ENCODE measurements around the gene IL33.

Gene IL33

DNA sequence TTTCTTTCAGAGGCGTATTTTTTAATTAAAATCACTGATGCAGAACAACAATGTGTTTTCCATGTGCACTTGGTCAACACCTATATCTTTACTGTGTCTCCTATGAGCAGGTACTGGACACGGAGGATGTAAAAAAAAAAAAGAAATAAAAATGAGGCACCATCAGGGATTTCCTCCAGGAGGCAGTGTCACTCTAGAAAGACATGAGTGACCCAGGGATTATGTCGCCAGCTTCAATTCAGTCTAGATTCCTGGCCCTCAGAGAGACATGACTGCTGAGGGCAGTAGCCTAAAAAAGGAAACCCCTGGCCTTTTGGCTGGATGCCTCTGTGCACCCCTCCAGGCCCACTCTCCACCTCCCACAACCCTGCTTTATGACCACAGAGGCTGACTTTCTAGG, 18.3 kb upstream of the IL33 start:
- H3K4me3 Mint-ChIP-seq: no peak overlapping the region
- DNase-seq (no peak), ATAC-seq (replicated peaks) (no peak)
- no peaks in the 10 kb centered on the region for H3K9me3 Mint-ChIP-seq
- H3K36me3 Mint-ChIP-seq (ENCODE audit: insufficient read depth): no peaks in the 10 kb centered on the region
- H3K27me3 Mint-ChIP-seq: peaks cover 49 to 60% of the 10 kb centered on the region in 2 donors
- H3K27ac Mint-ChIP-seq: no peak overlapping the region
- peaks cover 0 to 2% of the 10 kb centered on the region in 2 donors for H3K4me1 Mint-ChIP-seq (ENCODE audit: low read depth in 2 of 2)

DNA sequence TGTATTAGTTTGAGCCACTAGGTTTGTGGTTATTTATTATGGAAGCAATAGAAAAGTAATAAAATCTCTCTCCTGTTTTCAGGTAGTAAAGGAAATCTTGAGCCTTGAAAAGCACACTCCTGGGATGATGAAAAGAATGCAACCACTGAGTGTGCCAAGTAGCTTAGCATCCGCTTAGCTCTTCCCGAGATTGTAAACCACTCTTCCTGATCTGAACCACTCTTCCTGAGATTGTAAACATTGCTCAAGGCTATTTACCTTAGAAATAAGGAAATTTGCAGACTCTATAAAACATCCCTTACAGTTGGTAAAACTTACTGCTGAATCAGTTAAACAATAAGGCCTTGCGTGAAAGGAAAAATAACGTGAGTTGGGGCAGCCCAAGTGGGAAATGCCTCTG, 17.4 kb upstream of the IL33 start:
- no peak overlapping the region for H3K4me3 Mint-ChIP-seq
- peaks cover 46 to 57% of the 10 kb centered on the region in 2 donors for H3K27me3 Mint-ChIP-seq
- ATAC-seq (replicated peaks) (no peak), DNase-seq (no peak)
- no peak overlapping the region for H3K27ac Mint-ChIP-seq
- no peaks in the 10 kb centered on the region for H3K9me3 Mint-ChIP-seq
- no peaks in the 10 kb centered on the region for H3K36me3 Mint-ChIP-seq (ENCODE audit: insufficient read depth)
- peaks cover 0 to 2% of the 10 kb centered on the region in 2 donors for H3K4me1 Mint-ChIP-seq (ENCODE audit: low read depth in 2 of 2)

DNA sequence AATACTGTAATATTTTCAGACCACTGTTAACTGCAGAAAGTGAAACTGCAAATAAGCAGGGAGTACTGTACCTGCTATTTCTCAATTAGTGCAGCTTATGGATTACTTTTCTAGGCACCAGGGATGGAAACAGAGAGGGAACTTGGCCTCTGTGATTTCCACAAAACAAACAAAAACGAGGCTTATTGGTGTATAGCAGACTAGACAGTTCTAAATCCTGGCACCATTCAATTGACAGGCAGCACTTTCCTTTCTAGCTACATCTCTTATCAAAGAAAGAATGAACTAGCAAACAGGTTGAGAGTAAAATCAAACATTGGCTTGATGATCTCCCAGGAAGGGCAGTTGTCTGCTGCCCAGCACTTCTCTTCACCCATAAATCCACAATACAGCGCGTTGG, 16.0 kb upstream of the IL33 start:
- peaks cover 0 to 2% of the 10 kb centered on the region in 2 donors for H3K4me1 Mint-ChIP-seq (ENCODE audit: low read depth in 2 of 2)
- no peaks in the 10 kb centered on the region for H3K36me3 Mint-ChIP-seq (ENCODE audit: insufficient read depth)
- no peaks in the 10 kb centered on the region for H3K9me3 Mint-ChIP-seq
- DNase-seq: no peak
- no peak for ATAC-seq (replicated peaks)
- H3K27me3 Mint-ChIP-seq: peaks cover 51 to 63% of the 10 kb centered on the region in 2 donors
- no peak overlapping the region for H3K27ac Mint-ChIP-seq
- no peak overlapping the region for H3K4me3 Mint-ChIP-seq

DNA sequence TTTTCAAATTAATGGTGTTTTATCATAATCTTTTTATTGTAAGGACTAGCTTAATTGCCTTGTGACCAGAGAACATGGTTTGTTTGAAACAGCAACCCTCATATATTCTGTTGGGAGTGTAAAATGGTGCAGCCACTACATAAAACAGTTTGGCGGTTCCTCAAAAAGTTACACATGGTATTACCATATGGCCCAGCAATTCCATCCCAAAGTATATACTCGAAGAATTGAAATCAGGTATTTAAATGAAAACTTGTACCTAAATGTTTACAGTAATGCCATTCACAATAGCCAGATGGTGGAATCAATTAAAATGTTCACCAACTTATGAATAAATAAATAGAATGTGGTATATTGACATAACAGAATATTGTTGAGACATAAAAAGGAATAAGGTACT, 14.8 kb upstream of the IL33 start:
- no peak for ATAC-seq (replicated peaks)
- H3K27ac Mint-ChIP-seq: no peak overlapping the region
- H3K4me3 Mint-ChIP-seq: no peak overlapping the region
- H3K27me3 Mint-ChIP-seq: peaks cover 53 to 70% of the 10 kb centered on the region in 2 donors
- H3K9me3 Mint-ChIP-seq: no peaks in the 10 kb centered on the region
- no peaks in the 10 kb centered on the region for H3K36me3 Mint-ChIP-seq (ENCODE audit: insufficient read depth)
- no peak for DNase-seq
- H3K4me1 Mint-ChIP-seq (ENCODE audit: low read depth in 2 of 2): peaks cover 0 to 2% of the 10 kb centered on the region in 2 donors

DNA sequence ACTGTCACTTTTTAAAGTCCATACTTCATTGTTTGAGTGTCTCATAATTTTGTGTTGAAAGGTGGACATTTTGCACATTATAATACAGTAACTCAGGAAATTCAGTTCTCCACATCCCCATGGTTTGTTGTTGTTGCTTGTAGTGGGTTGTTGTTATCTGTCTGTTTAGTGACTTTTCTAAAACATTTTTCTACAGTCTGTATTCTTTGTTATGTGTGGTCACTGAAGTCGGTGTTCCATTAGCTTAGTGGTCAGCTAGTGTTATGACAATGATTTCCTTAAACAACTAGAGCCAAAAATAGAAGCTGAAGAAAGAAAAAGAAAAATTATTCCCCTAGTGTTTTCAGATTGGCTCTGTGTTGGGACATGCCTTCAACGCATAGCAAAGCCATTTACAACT, 5.6 kb upstream of the IL33 start:
- Mint-ChIP-seq H3K27me3 (peaks cover 23 to 24% of the 10 kb centered on the region in 2 donors), H3K4me3 (no peak overlapping the region), H3K36me3 (ENCODE audit: insufficient read depth) (no peaks in the 10 kb centered on the region), H3K9me3 (peaks cover 7 to 8% of the 10 kb centered on the region in 2 donors), H3K27ac (no peak overlapping the region), H3K4me1 (ENCODE audit: low read depth in 2 of 2) (no peaks in the 10 kb centered on the region)
- DNase-seq (no peak), ATAC-seq (replicated peaks) (no peak)

DNA sequence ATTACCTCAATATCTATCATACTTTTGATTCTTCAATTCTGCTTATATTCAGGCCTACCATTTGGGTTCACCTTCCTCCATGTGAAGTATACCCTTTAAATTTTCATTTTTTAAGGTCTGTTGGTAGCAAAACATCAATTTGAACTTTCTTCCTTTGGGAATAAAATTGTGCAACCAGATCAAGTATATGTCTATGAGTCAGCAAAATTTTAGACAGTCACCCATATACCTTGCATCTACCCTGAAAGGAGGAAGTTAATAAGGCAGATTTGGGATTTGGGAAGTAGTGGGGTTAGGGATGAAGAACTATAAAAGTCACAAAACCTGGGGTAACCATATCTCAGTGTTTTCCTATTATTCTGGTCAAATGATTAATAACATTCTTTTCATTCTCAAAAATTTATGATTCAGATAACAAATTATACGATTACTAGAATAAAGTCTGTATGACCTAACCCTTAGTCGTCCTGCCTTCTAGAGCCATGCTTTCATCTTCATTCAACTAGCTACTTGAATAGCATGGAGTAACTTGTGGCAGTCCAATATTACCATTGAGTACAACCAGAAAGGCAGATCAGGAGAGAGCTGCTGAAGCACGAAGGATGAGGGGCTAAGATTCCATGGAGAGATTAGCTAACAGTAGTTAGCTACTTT, 2.8 kb upstream of the IL33 start:
- Mint-ChIP-seq H3K27ac (no peak overlapping the region), H3K9me3 (peaks cover 7 to 8% of the 10 kb centered on the region in 2 donors), H3K27me3 (peaks cover 39 to 44% of the 10 kb centered on the region in 2 donors)

DNA sequence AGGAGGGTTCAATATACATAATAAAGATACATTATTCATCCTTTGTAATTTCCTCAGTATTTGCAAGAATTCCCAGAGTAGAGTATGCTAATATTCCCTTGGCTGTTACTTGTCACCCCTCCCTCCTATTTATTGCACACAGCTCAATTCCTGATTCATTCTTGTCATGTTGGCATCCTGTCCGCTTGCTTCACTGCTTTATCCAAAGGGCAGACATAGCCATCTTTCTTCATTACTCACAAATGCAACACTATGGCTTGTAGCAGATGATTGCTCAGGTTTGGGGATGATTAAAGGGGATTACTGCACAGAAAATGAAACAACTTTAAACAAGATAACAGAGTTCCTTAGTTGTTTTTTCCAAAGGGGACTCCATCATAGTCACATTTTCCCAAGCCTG, 1.2 kb upstream of the IL33 start:
- no peak for ATAC-seq (replicated peaks)
- no peak overlapping the region for H3K4me3 Mint-ChIP-seq
- peaks cover 44 to 49% of the 10 kb centered on the region in 2 donors for H3K27me3 Mint-ChIP-seq
- peaks cover 4 to 5% of the 10 kb centered on the region in 2 donors for H3K9me3 Mint-ChIP-seq
- DNase-seq: no peak
- H3K27ac Mint-ChIP-seq: no peak overlapping the region
- no peaks in the 10 kb centered on the region for H3K36me3 Mint-ChIP-seq (ENCODE audit: insufficient read depth)
- no peaks in the 10 kb centered on the region for H3K4me1 Mint-ChIP-seq (ENCODE audit: low read depth in 2 of 2)

More for the DNA sequence above, 2.8 kb upstream of the IL33 start:
- ATAC-seq (replicated peaks) (no peak), DNase-seq (no peak)
- Mint-ChIP-seq H3K36me3 (ENCODE audit: insufficient read depth) (no peaks in the 10 kb centered on the region), H3K4me3 (no peak overlapping the region), H3K4me1 (ENCODE audit: low read depth in 2 of 2) (no peaks in the 10 kb centered on the region)

DNA sequence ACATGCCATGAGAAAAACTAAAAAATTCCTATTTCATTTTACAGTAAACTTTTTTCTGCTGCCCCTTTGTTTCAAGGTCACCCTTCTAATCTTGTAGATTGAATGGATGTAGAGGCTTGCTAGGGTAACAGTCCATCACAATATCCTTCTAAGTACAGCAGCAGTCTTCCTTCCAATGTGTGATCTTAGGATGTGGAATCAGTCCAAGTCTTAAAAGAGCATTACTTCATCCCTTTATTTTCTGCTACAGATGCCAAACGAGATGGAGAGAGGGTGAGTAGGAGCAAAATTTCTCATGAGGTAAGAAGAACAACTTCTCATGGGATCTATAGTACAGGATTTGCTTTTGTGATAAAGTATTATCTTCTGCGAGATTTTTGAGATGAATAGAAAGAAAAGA, 704 bp upstream of the IL33 start:
- no peak for DNase-seq
- Mint-ChIP-seq H3K4me3 (no peak overlapping the region), H3K27me3 (peaks cover 44 to 53% of the 10 kb centered on the region in 2 donors), H3K9me3 (peaks cover 0 to 5% of the 10 kb centered on the region in 2 donors), H3K27ac (no peak overlapping the region), H3K4me1 (ENCODE audit: low read depth in 2 of 2) (no peaks in the 10 kb centered on the region), H3K36me3 (ENCODE audit: insufficient read depth) (no peaks in the 10 kb centered on the region)
- ATAC-seq (replicated peaks): no peak

DNA sequence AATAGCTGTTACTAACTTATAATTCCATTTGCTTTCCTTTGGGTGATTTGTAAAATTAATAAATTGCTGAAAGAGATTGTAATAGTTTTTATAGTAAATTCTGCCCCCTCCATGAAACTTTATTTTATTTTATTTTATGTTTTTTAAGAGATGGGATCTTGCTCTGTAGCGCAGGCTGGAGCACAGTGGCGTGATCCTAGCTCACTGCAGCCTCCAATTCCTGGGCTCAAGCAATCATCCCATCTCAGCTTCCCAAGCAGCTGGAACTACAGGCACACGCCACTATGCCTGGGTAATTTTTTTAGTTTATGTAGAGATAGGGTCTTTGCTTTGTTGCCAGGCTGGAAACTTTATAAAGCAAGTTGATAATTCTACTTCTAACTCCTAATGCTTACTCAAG, 395 bp downstream of the IL33 start:
- H3K27me3 Mint-ChIP-seq: peaks cover 44 to 56% of the 10 kb centered on the region in 2 donors
- no peak for ATAC-seq (replicated peaks)
- H3K36me3 Mint-ChIP-seq (ENCODE audit: insufficient read depth): no peaks in the 10 kb centered on the region
- no peaks in the 10 kb centered on the region for H3K9me3 Mint-ChIP-seq
- no peak overlapping the region for H3K4me3 Mint-ChIP-seq
- H3K27ac Mint-ChIP-seq: no peak overlapping the region
- DNase-seq: no peak
- H3K4me1 Mint-ChIP-seq (ENCODE audit: low read depth in 2 of 2): no peaks in the 10 kb centered on the region

DNA sequence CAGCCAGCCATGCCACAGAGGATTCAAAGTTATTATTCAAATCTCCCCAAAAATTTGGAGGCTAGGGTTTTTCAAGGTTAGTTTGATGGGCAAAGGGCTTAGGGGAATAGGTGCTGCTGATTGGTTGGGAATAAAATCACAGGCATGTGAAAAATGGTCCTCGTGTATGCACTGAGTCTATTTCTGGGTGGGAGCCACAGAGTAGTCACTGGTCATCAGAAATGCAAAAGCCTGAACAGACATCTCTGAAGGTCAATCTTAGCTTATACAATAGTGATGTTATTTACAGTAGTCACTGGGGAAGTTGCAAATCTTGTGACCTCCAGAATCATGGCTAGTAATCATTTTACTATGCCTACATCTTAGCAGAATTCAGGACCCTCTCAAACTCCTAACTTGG, 1.3 kb downstream of the IL33 start:
- DNase-seq: no peak
- no peaks in the 10 kb centered on the region for H3K9me3 Mint-ChIP-seq
- peaks cover 44 to 56% of the 10 kb centered on the region in 2 donors for H3K27me3 Mint-ChIP-seq
- no peak overlapping the region for H3K27ac Mint-ChIP-seq
- no peak for ATAC-seq (replicated peaks)
- H3K4me1 Mint-ChIP-seq (ENCODE audit: low read depth in 2 of 2): no peaks in the 10 kb centered on the region
- no peak overlapping the region for H3K4me3 Mint-ChIP-seq
- no peaks in the 10 kb centered on the region for H3K36me3 Mint-ChIP-seq (ENCODE audit: insufficient read depth)

DNA sequence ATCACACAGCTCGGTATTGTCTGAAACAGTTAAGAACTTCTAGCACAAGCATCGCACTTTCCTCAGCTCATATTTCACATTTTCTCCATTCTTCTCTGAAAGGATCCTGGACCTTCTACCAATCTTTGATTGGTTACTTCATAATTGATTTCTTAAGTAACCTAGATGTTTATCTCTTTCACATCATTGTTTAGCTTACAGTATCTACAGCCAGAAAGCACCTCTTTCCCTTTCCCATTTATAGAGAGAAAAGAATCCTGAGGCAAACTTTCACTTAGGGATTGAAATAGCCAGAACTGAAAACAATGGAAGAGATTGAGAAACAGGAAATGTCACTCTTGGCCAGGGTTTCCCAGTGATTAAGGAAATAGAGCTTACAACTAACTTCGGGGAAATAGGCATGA, 2.5 kb downstream of the IL33 start:
- no peak for DNase-seq
- no peaks in the 10 kb centered on the region for H3K9me3 Mint-ChIP-seq

DNA sequence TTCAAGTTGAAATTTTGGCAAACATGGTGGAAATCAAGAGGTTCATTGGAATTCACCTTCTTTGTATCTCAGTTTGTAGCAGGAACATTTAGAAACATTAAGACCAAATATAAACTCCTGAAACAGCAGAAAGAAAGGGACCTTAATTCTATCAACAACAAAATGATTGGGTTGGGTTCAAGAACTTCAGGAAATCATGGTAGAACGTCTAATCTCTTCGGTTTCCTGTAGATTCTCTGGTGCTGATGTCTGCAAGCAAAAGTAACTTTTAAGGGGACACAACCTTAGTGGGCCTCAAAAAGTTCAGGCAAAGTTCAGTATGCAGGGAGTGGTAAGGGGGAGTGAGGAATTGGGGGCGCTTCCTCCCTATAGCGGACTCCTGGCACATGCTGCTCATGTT, 3.4 kb downstream of the IL33 start:
- ATAC-seq (replicated peaks): no peak
- Mint-ChIP-seq H3K27me3 (peaks cover 34 to 42% of the 10 kb centered on the region in 2 donors), H3K36me3 (ENCODE audit: insufficient read depth) (no peaks in the 10 kb centered on the region), H3K9me3 (no peaks in the 10 kb centered on the region), H3K4me1 (ENCODE audit: low read depth in 2 of 2) (no peaks in the 10 kb centered on the region), H3K4me3 (no peak overlapping the region), H3K27ac (no peak overlapping the region)
- DNase-seq: no peak

More for the DNA sequence above, 2.5 kb downstream of the IL33 start:
- no peak for ATAC-seq (replicated peaks)
- no peak overlapping the region for H3K27ac Mint-ChIP-seq
- no peaks in the 10 kb centered on the region for H3K36me3 Mint-ChIP-seq (ENCODE audit: insufficient read depth)
- H3K27me3 Mint-ChIP-seq: peaks cover 38 to 47% of the 10 kb centered on the region in 2 donors
- no peaks in the 10 kb centered on the region for H3K4me1 Mint-ChIP-seq (ENCODE audit: low read depth in 2 of 2)
- H3K4me3 Mint-ChIP-seq: no peak overlapping the region

DNA sequence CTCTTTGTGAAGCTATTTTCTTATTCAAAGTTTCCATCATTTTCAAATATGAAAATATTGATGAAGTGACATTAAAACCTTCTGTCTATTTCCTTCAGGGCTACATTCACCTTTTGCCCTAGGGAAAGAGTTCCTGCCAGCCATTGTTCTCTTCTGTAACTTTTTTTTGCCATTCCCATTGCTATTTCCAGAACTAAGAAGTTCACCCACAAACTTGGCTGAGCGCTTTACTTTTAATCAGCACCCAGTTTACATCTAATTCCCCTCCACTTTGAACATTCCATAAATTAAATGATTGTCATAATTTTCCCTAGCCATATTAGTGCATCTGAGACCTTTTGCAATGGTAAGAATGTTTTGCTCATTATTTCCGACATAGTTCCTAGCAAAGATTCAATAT, 4.4 kb downstream of the IL33 start:
- H3K27me3 Mint-ChIP-seq: peaks cover 29 to 37% of the 10 kb centered on the region in 2 donors
- no peaks in the 10 kb centered on the region for H3K36me3 Mint-ChIP-seq (ENCODE audit: insufficient read depth)

DNA sequence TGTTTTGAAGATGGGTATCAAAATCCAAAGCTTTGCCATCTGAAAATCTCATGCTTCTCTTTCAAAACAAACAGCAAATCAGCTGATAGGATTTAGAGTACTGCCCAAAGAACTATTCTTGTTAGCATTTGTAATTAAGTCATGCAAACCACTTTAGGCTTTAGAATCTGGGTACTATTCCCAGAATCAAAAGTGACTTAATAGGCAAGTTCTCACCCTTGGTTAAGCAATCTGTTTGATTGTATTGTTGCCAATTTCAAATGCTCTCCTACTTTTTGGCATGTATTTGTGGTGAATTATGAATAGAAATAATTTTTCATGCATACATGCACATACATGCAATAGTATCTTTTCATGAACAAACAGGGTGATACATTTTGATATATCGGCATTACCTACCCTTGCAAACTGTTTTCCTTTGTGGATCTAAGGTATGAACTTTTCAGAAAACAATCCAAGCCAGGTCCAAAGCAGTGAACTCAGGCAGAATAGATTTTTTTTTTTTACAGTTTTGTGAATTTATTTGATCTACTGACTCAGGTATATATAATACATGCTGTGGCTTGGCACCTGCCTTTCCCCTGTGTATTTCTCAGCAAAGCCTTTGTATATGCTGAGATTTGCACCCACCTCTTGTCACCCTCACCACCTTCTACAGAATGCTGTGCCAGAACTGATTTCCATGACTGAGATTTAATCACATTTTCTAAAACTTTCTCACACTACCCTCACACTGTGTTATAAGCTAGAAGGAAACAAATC, 9.0 kb downstream of the IL33 start:
- no peaks in the 10 kb centered on the region for H3K4me1 Mint-ChIP-seq (ENCODE audit: low read depth in 2 of 2)
- H3K4me3 Mint-ChIP-seq: no peak overlapping the region
- H3K27me3 Mint-ChIP-seq: peaks cover 21 to 25% of the 10 kb centered on the region in 2 donors
- H3K9me3 Mint-ChIP-seq: no peaks in the 10 kb centered on the region
- ATAC-seq (replicated peaks) (no peak), DNase-seq (no peak)
- H3K36me3 Mint-ChIP-seq (ENCODE audit: insufficient read depth): no peaks in the 10 kb centered on the region
- H3K27ac Mint-ChIP-seq: no peak overlapping the region

More for the DNA sequence above, 4.4 kb downstream of the IL33 start:
- Mint-ChIP-seq H3K4me1 (ENCODE audit: low read depth in 2 of 2) (no peaks in the 10 kb centered on the region), H3K9me3 (no peaks in the 10 kb centered on the region), H3K4me3 (no peak overlapping the region), H3K27ac (no peak overlapping the region)
- ATAC-seq (replicated peaks) (no peak), DNase-seq (no peak)
